Caco-2 (cell line): ENCODE measurements around the gene ZNF862. TPM values are rescaled to one million over a fixed set of nuclear protein-coding genes. Genes with fewer than 3 reads are reported as not detected.

Source experiments
- BruUV-seq: library from RNA; stranded (reverse); fragments of 400-500 nt; replicated peaks from 2 replicates; lab custom pipeline; 2021; lab: Mats Ljungman, UMichigan
- CTCF ChIA-PET: fragments of 300-600 bp; sonication (Branson Sonifier 250); formaldehyde crosslinking; loops from one replicate; lab custom pipeline; 2022; ENCODE audit warnings: antibody characterized with exemption; lab: Charles Lee
- POLR2A ChIA-PET: fragments of 300-600 bp; sonication (Branson Sonifier 250); formaldehyde crosslinking; loops from one replicate; lab custom pipeline; 2022; ENCODE audit warnings: antibody characterized with exemption; lab: Charles Lee
- DNase-seq, 2 experiments: peaks; one replicate each; pipeline versions ENCODE4 v3.0.0 to v3.0.0-alpha.2; 2020 to 2022
- H3K27me3 ChIP-seq: replicated peaks from 2 replicates; pipeline ENCODE4 v1.6.0; 2011; ENCODE audit warnings: low read length; ENCODE audit not compliant: control insufficient read depth, insufficient read depth
- H3K36me3 ChIP-seq: 2 replicates; pipeline ENCODE4 v1.5.1; 2011; ENCODE audit warnings: low read length; ENCODE audit not compliant: control insufficient read depth, insufficient read depth
- H3K4me1 ChIP-seq: fragments of 250-450 bp; sonication (Bioruptor Pico); 2 replicates; pipeline ENCODE4 v1.5.1; 2020; ENCODE audit warnings: mild to moderate bottlenecking
- H3K4me3 ChIP-seq: 2 replicates; pipeline ENCODE4 v1.5.1; 2011; ENCODE audit warnings: low read depth, mild to moderate bottlenecking, control low read depth, low read length
- H3K9me3 ChIP-seq: fragments of 250-450 bp; sonication (Bioruptor Pico); 2 replicates; pipeline ENCODE4 v1.5.1; 2020; ENCODE audit warnings: mild to moderate bottlenecking, moderate library complexity
- H3K27ac Mint-ChIP-seq: one replicate; pipeline ENCODE4 v1.8.0; 2022; ENCODE audit warnings: mixed read lengths; ENCODE audit not compliant: unreplicated experiment
- H3K27me3 Mint-ChIP-seq: one replicate; pipeline ENCODE4 v1.8.0; 2022; ENCODE audit warnings: mixed read lengths; ENCODE audit not compliant: insufficient read depth, unreplicated experiment
- H3K36me3 Mint-ChIP-seq: one replicate; pipeline ENCODE4 v1.8.0; 2022; ENCODE audit warnings: mild to moderate bottlenecking, mixed read lengths; ENCODE audit not compliant: insufficient read depth, unreplicated experiment
- H3K4me1 Mint-ChIP-seq: one replicate; pipeline ENCODE4 v1.8.0; 2022; ENCODE audit warnings: low read depth, mixed read lengths; ENCODE audit not compliant: unreplicated experiment
- H3K4me3 Mint-ChIP-seq: one replicate; pipeline ENCODE4 v1.8.0; 2022; ENCODE audit warnings: mild to moderate bottlenecking, moderate library complexity, mixed read lengths; ENCODE audit not compliant: unreplicated experiment
- H3K9me3 Mint-ChIP-seq: one replicate; pipeline ENCODE4 v1.8.0; 2022; ENCODE audit warnings: mixed read lengths; ENCODE audit not compliant: unreplicated experiment
- CTCF ChIP-seq, 2 experiments: fragments of 200-600 bp in 1 of 2; IDR thresholded peaks; 1 replicate in 1 of 2; 2 replicates in 1 of 2; pipeline versions ENCODE4 v1.5.1 to v1.8.0; 2011 to 2022; ENCODE audit warnings: antibody characterized with exemption in 1 of 2, control low read depth in 1 of 2, inconsistent platforms in 1 of 2, low read depth in 1 of 2, low read length in 1 of 2, mild to moderate bottlenecking in 1 of 2, moderate library complexity in 1 of 2; ENCODE audit not compliant: insufficient read depth in 1 of 2, severe bottlenecking in 1 of 2, unreplicated experiment in 1 of 2
- intact Hi-C: fragments of 100-400 bp; cut with micrococcal nuclease; formaldehyde crosslinking; loops from one replicate; pipeline ENCODE4 v1.10.0; 2022; ENCODE audit not compliant: unreplicated experiment
- total RNA-seq: library from RNA; stranded (reverse); gene quantifications from 2 replicates; pipeline ENCODE4 v1.2.3, GENCODE V29; 2022

Gene ZNF862
- total RNA-seq, 1 experiment from 2014 or later = 3.5 TPM

DNA sequence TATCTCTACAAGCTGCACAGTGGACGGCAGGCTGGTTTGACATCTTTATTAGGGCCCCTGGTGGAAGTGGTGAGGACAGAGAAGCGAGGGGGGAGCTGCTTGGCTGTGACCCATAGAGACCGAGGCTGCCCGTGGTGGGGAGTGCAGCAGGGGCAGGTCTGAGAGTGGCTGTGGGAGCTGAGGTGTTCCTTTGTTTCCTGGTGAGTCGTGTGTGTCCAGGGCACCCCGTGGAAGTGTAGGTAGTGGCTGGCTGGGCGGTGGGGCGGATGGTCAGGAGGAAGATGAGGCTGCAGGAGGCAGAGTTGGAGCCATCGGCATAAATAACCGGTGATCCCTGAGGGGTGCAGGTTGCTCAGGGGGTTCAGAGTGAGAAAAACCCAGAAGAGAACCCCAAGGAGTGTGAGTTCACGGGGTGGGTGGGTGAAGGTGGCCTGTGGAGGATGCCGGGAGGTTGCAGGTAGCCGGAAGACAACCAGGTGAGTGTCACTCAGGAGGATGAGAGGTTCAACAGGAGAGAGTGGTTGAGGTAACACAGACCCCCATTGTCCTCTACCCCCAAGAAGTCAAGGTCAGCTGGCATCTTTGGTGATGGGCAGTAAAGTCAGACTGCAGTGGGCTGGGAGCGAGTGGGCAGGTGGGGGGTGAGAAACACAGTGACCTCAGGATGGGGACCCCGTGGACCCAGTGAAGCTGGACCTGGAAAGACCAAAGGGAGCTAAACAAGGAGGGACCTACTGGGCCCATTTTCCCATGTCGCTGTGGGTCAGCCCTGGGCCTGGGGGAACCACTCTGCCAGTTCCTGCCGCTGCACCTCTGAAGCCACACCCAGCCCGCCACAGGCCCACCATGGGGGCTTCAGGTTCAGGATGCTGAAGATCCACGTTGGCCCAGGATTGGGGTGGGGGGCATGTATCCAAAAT lies 43.4 kb downstream of the ZNF862 start:
- no peaks in the 10 kb centered on the region for H3K27me3 ChIP-seq
- H3K4me3 ChIP-seq = no peak overlapping the region
- no peak for TF ChIP-seq CTCF (IDR thresholded peaks at IDR 0.05; ENCODE audit: insufficient read depth in 1 of 2, low read depth in 1 of 2, low read length in 1 of 2, severe bottlenecking in 1 of 2, unreplicated experiment in 1 of 2)
- no peaks in the 10 kb centered on the region for H3K27me3 Mint-ChIP-seq
- CTCF ChIA-PET = no interaction called here
- no TSS peak for BruUV-seq
- intact Hi-C loops = loop anchor here (5.0 kb wide), 1 partner anchor 166 kb away; no protein-coding TSS in a partner anchor
- H3K4me3 Mint-ChIP-seq = no peak overlapping the region
- no peaks in the 10 kb centered on the region for H3K4me1 Mint-ChIP-seq
- no peak overlapping the region for H3K27ac Mint-ChIP-seq
- DNase-seq = peak in 1 of 2 experiments; percentile 23
- POLR2A ChIA-PET = no interaction called here
- H3K36me3 Mint-ChIP-seq = no peaks in the 10 kb centered on the region
- H3K9me3 Mint-ChIP-seq = no peaks in the 10 kb centered on the region
- H3K4me1 ChIP-seq = no peaks in the 10 kb centered on the region
- no peaks in the 10 kb centered on the region for H3K36me3 ChIP-seq
- no peaks in the 10 kb centered on the region for H3K9me3 ChIP-seq

DNA sequence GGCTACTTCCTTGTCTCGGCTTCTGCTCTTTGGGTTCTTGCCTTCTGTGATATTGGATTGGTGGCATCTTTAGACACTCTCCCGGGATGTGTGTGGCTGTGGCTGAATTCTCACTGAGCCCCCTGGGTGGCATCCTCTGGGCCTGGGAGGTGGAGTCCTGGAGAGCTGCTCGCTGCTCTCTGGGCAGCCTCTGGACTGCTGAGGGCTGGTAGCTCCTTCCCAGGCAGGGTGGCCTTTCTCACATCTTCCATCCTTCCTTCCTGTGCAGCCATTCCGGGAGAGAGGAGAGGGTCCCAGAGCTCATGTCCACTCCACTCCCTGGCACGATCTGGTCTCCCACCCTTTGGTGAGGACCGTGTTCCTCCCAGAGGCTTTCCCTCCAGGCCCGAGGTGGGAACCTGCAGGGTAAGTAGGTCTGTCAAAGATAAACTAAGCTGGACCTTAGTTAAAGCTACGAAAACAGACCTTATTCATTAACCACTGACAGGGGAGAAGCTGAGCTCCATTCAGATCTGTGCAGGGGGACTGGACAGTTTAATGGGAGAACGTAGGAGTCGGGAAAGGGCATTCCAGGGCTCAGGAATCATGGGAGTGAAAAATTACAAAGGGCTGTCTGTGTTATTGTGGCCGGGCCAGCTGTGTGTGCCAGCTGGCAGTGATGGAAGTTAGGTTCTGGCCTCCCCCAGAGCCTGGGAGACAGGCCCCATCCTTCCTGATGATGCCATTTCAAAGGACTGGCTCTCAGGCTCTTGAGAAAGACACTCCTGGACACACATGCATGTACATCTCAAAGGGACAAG lies 44.3 kb downstream of the ZNF862 start:
- no peak overlapping the region for H3K4me3 ChIP-seq
- no peaks in the 10 kb centered on the region for H3K9me3 ChIP-seq
- Mint-ChIP-seq H3K4me3 (no peak overlapping the region), H3K27ac (no peak overlapping the region), H3K27me3 (no peaks in the 10 kb centered on the region), H3K9me3 (no peaks in the 10 kb centered on the region), H3K4me1 (no peaks in the 10 kb centered on the region), H3K36me3 (no peaks in the 10 kb centered on the region)
- no peak for DNase-seq
- intact Hi-C loops = loop anchor here (5.0 kb wide), 1 partner anchor 165 kb away; no protein-coding TSS in a partner anchor
- H3K4me1 ChIP-seq = no peaks in the 10 kb centered on the region
- no TSS peak for BruUV-seq
- no peak for TF ChIP-seq CTCF (IDR thresholded peaks at IDR 0.05; ENCODE audit: insufficient read depth in 1 of 2, low read depth in 1 of 2, low read length in 1 of 2, severe bottlenecking in 1 of 2, unreplicated experiment in 1 of 2)
- ChIA-PET POLR2A (no interaction called here), CTCF (interaction anchor here (0.6 kb wide), 1 partner anchor 393 kb away, joined by 4 read pairs; no protein-coding TSS in a partner anchor)
- no peaks in the 10 kb centered on the region for H3K27me3 ChIP-seq
- H3K36me3 ChIP-seq = no peaks in the 10 kb centered on the region

DNA sequence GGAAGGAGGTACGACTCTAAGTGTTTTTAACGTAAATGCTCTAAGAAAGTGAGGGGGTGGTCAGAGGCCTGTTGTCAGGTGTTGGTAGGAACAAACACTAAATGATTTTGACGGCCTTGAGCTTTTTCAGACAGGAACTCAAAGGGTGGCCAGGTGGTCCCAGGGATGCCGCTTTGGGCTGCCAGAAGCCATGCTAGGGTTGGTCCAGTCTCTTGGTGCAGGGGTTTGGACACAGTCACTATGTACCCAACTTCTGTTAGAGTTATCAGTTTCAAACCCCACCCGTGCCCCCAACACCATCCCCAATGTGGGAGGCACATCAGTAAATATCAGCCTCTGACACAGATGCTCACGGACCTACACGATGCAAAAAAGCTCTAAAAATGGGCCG lies 44.9 kb downstream of the ZNF862 start:
- POLR2A ChIA-PET = no interaction called here
- Histone ChIP-seq H3K9me3 (no peaks in the 10 kb centered on the region), H3K36me3 (no peaks in the 10 kb centered on the region), H3K4me3 (no peak overlapping the region), H3K27me3 (no peaks in the 10 kb centered on the region), H3K4me1 (no peaks in the 10 kb centered on the region)
- DNase-seq = no peak
- CTCF ChIA-PET = interaction anchor here (0.9 to 1.6 kb wide), 3 partner anchors 9 to 75 kb away, joined by 3 read pairs; no protein-coding TSS in a partner anchor
- Mint-ChIP-seq H3K4me1 (no peaks in the 10 kb centered on the region), H3K4me3 (no peak overlapping the region), H3K27me3 (peaks cover under 1% of the 10 kb centered on the region), H3K9me3 (peaks cover 4% of the 10 kb centered on the region), H3K27ac (no peak overlapping the region), H3K36me3 (no peaks in the 10 kb centered on the region)
- BruUV-seq = no TSS peak
- no peak for TF ChIP-seq CTCF (IDR thresholded peaks at IDR 0.05; ENCODE audit: insufficient read depth in 1 of 2, low read depth in 1 of 2, low read length in 1 of 2, severe bottlenecking in 1 of 2, unreplicated experiment in 1 of 2)
- intact Hi-C loops = loop anchor here (5.0 kb wide), 1 partner anchor 164 kb away; no protein-coding TSS in a partner anchor
